ENCODE measurements around the gene ATG9B. TPM values are rescaled to one million over a fixed set of nuclear protein-coding genes. Genes with fewer than 3 reads are reported as not detected.

ATG9B gene
- total and polyA plus RNA-seq, 2 donors (not counting 3 experiments of a cell fraction or from before 2014, with no cell fraction given) = 0.04 TPM; not detected in 1

GRCh38 chr7:151061213-151062110 lies 37.2 kb upstream of the ATG9B start:
- ChIA-PET CTCF (interaction anchor here (0.9 to 1.6 kb wide), 6 partner anchors 10 to 51 kb away, joined by 3 to 8 read pairs (median 4); partner anchors contain the start of gene FASTK), POLR2A (interaction anchor here (0.7 kb wide), 1 partner anchor 10 kb away, joined by 7 read pairs; no protein-coding TSS in a partner anchor)
- intact Hi-C loops (cut with micrococcal nuclease) = loop anchor here (1.0 kb wide), 1 partner anchor 50 kb away; no protein-coding TSS in a partner anchor
- Histone ChIP-seq H3K27me3 (ENCODE audit: control insufficient read depth in 2 of 2, insufficient read depth in 2 of 2, low read length in 2 of 2) (no peaks in the 10 kb centered on the region), H3K4me2 (ENCODE audit: insufficient read depth, low read length) (peak overlapping the region; percentile 20), H3K9me3 (replicated peaks; ENCODE audit: control insufficient read depth, insufficient read depth, low read length) (no peaks in the 10 kb centered on the region), H4K20me1 (replicated peaks; ENCODE audit: control insufficient read depth, extremely low read depth, insufficient read depth, low read length) (no peaks in the 10 kb centered on the region), H3K27ac (ENCODE audit: insufficient read depth, low read depth, low read length) (no peak overlapping the region), H3K79me2 (ENCODE audit: control insufficient read depth, insufficient read depth, low read length) (peaks cover 34% of the 10 kb centered on the region), H3K4me1 (ENCODE audit: control insufficient read depth, extremely low read depth, insufficient read depth, low read length) (peaks cover 29% of the 10 kb centered on the region), H2AFZ (ENCODE audit: low read depth, low read length) (no peak overlapping the region), H3K4me3 (replicated peaks in 1 of 3; ENCODE audit: insufficient read depth in 1 of 3, low read depth in 1 of 3, low read length in 3 of 3) (peak overlapping the region in 1 of 3 experiments; percentile 66), H3K9ac (replicated peaks; ENCODE audit: extremely low read depth, insufficient read depth, low read length) (no peak overlapping the region), H3K9me1 (replicated peaks; ENCODE audit: control insufficient read depth, extremely low read depth, insufficient read depth, low read length) (no peaks in the 10 kb centered on the region), H3K36me3 (ENCODE audit: control insufficient read depth in 2 of 2, extremely low read depth in 1 of 2, insufficient read depth in 2 of 2, low read length in 2 of 2) (peaks cover 3 to 25% of the 10 kb centered on the region in 2 experiments)
- DNase-seq (ENCODE audit: low read depth, low spot score) = no peak
- BruUV-seq (replicated peaks) = no TSS peak
- TF ChIP-seq JUN (IDR thresholded peaks at IDR 0.05; ENCODE audit: borderline replicate concordance, insufficient read depth, insufficient read length, low read depth) (no peak), GATA2 (IDR thresholded peaks at IDR 0.05; ENCODE audit: insufficient read depth, insufficient read length, low read depth, low read length) (no peak), MAX (IDR thresholded peaks at IDR 0.05; ENCODE audit: insufficient read depth, insufficient read length) (no peak), FOS (IDR thresholded peaks at IDR 0.05; ENCODE audit: borderline replicate concordance, insufficient read depth, low read length) (no peak), MYC (IDR thresholded peaks at IDR 0.05; ENCODE audit: low read depth, low read length) (no peak), POLR2A (IDR thresholded peaks at IDR 0.05; ENCODE audit: low read depth, low read length) (no peak), EZH2 (IDR thresholded peaks at IDR 0.05; ENCODE audit: borderline replicate concordance, low read depth, low read length, severe bottlenecking) (no peak)
- no peak for FAIRE-seq
- dilution Hi-C loops (cut with MboI; ENCODE audit: extremely low pct_ligation_motif_present, low sequenced_read_pairs) = no loop called here
